ENCODE results near the gene HTR1B.
A peak's percentile ranks its signal among the peaks of the same experiment; 100 is the strongest.

HTR1B gene, protein sequence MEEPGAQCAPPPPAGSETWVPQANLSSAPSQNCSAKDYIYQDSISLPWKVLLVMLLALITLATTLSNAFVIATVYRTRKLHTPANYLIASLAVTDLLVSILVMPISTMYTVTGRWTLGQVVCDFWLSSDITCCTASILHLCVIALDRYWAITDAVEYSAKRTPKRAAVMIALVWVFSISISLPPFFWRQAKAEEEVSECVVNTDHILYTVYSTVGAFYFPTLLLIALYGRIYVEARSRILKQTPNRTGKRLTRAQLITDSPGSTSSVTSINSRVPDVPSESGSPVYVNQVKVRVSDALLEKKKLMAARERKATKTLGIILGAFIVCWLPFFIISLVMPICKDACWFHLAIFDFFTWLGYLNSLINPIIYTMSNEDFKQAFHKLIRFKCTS

DNA sequence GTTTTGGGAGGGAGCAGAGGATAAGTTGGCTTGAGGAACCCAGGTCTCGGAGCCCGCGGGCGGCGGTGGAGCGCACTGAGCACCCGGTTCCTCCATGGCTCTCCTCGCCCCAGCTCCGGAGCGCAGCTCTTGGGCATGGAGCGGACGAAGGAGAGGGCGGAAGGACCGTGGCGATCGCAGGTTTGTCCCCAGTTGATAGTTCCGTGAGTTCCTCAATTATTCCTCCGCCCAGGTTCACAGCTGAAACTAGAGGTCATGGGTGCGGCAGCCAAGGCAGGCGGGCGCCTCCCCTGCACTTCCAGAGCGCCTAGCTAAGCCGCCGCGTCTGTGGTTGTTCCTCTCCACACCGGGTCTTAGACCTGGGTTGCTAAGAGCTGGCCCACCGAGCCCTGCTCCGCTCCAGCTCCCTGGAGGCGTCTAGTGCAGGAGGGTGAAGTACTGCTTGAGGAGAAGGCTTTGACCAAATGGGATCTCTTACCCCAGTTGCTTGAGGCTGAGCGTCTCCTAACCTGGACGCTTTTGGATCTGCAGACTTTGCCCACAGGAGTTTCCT, at the start of gene HTR1B:
Gene HTR1B (minus strand): TSS at position 184 of the 553 bp plus-strand sequence. CDS start 88 bp downstream, at position 96.
- TF ChIP-seq, protein P1, sequence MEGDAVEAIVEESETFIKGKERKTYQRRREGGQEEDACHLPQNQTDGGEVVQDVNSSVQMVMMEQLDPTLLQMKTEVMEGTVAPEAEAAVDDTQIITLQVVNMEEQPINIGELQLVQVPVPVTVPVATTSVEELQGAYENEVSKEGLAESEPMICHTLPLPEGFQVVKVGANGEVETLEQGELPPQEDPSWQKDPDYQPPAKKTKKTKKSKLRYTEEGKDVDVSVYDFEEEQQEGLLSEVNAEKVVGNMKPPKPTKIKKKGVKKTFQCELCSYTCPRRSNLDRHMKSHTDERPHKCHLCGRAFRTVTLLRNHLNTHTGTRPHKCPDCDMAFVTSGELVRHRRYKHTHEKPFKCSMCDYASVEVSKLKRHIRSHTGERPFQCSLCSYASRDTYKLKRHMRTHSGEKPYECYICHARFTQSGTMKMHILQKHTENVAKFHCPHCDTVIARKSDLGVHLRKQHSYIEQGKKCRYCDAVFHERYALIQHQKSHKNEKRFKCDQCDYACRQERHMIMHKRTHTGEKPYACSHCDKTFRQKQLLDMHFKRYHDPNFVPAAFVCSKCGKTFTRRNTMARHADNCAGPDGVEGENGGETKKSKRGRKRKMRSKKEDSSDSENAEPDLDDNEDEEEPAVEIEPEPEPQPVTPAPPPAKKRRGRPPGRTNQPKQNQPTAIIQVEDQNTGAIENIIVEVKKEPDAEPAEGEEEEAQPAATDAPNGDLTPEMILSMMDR (IDR thresholded peaks at IDR 0.05; ENCODE audit: low read depth, low read length), result no peak
- in situ Hi-C loops (cut with HindIII; ENCODE audit: low sequenced_read_pairs), result no loop called here
- peak; percentile 63 for DNase-seq (ENCODE audit: low read depth, low spot score)
- H3K4me3 ChIP-seq (ENCODE audit: low read depth, low read length), result peak within 1 kb of the TSS; percentile 57

DNA sequence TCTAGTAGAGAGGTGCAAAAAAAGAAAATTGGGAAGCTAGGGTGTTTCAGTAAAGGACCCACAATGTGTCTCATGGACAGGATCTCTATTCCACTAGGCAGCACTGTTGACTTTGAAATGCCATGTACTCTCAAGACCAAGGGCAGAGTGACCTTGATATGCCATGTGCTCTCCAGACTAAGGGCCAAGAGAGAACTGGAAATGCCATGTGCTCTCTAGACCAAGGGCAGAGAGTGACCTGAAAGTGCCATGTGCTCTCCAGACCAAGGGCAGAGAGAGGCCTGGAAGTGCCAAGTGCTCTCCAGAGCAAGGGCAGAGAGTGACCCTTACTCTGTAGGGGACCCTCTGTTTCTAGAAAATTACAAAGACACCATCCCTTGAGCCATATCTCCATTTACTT, 49.3 kb upstream of the HTR1B start:
- in situ Hi-C loops (cut with HindIII; ENCODE audit: low sequenced_read_pairs), result no loop called here
- TF ChIP-seq, protein P1 (IDR thresholded peaks at IDR 0.05; ENCODE audit: low read depth, low read length), result no peak
- no peak overlapping the region for H3K4me3 ChIP-seq (ENCODE audit: low read depth, low read length)
- no peak for DNase-seq (ENCODE audit: low read depth, low spot score)

DNA sequence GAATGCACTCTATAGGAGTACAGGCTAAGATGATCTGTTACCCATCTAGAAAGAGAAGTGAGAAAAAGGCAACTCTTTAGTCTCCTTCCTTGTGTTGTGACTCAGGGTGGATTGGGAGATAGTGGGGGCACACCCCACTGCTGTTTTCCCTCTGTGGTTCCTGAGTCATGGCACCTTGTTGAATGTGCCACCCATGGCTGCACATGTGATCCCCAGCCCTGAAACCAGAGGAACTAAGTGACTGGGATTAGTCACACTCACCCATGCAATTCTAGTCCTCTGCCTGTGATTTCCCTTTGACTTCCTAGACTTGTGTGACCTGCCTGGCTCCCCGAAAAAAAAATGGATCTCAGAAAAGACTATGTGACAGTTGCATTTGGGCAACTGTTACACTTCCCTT, 48.6 kb upstream of the HTR1B start:
- no peak overlapping the region for H3K4me3 ChIP-seq (ENCODE audit: low read depth, low read length)
- TF ChIP-seq, protein P1 (IDR thresholded peaks at IDR 0.05; ENCODE audit: low read depth, low read length), result no peak
- in situ Hi-C loops (cut with HindIII; ENCODE audit: low sequenced_read_pairs), result no loop called here
- no peak for DNase-seq (ENCODE audit: low read depth, low spot score)

DNA sequence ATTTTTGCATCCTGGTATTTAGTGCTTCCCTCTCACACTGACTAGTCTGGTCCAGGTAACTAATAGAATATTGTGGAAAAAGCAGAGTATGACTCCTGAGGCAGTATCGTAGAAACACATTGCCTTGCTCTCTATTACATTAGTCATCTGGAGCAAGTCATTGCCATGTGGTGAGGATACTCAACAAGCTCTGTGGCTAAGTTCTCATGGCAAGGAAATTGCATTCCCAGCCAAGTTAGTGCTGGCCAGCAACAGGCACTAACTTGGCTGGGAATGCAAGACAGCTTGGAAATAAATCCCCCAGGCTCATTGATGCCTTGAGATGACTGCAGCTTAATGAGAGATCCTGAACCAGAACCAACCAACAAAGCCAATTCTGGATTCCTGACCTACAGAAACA, 39.7 kb upstream of the HTR1B start:
- in situ Hi-C loops (cut with HindIII; ENCODE audit: low sequenced_read_pairs), result no loop called here
- TF ChIP-seq, protein P1 (IDR thresholded peaks at IDR 0.05; ENCODE audit: low read depth, low read length), result no peak
- H3K4me3 ChIP-seq (ENCODE audit: low read depth, low read length), result no peak overlapping the region
- DNase-seq (ENCODE audit: low read depth, low spot score), result peak; percentile 23

DNA sequence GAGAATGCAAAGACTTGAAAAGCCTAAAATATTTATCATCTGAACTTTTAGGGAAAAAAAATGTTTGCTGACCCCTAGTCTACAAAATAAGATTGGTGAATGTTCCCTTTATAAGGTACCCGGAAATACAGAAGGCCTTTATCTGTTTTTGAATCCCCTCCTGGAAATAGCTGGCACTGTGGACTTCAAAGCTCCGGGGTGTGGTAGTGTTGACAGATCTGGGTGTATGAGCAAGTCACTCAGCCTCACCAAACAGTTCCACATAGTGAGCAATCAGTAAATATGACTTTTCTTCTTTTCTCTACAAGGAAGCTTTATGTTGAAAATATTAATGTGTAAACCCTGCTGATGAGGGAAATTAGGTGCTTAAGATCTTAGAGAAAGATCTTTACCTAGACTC, 29.2 kb upstream of the HTR1B start:
- TF ChIP-seq, protein P1 (IDR thresholded peaks at IDR 0.05; ENCODE audit: low read depth, low read length), result no peak
- in situ Hi-C loops (cut with HindIII; ENCODE audit: low sequenced_read_pairs), result no loop called here
- no peak overlapping the region for H3K4me3 ChIP-seq (ENCODE audit: low read depth, low read length)
- no peak for DNase-seq (ENCODE audit: low read depth, low spot score)

DNA sequence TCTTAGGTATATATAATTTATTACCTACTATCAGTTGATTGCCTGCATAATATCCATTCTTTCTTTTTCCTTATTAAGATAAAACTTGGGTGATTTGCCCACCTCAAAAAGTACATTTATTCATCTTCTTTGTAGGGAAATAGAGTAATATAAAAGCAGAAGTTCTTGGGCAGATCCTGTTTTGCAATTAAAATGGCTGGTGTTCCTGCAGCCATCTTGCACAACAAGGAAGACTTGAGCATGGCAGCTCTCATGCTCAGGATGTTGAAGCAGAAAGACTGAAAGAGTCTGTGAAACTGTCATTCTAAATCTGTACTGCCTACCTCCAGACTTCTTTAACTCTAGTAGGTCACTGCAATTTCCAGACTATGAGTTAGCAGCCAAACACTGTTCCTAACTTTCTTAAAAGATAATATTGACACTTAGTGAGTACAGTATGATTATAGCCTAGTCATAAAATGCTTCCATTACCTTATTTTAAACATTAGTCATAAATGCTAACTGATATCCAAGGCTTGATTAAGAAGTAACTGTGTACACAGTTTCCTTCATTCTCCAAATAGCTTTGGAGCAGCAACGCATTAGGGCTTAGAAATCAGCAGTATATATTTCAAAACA, 24.6 kb upstream of the HTR1B start:
- in situ Hi-C loops (cut with HindIII; ENCODE audit: low sequenced_read_pairs), result no loop called here
- TF ChIP-seq, protein P1 (IDR thresholded peaks at IDR 0.05; ENCODE audit: low read depth, low read length), result no peak
- DNase-seq (ENCODE audit: low read depth, low spot score), result no peak
- H3K4me3 ChIP-seq (ENCODE audit: low read depth, low read length), result no peak overlapping the region
